Gastrocnemius medialis (tissue), 4 donors: ENCODE data around the gene OR2A1. TPM values are rescaled to one million over a fixed set of nuclear protein-coding genes. Genes with fewer than 3 reads are reported as not detected.
A peak's percentile ranks its signal among the peaks of the same experiment; 100 is the strongest.
"Not testable (repeated sequence)": the region's sequence is repeated elsewhere in the genome, so short reads cannot be mapped to it uniquely, and the experiment has no call there.

Source experiments
- ATAC-seq, 2 donors: fragments of 150-250 bp; one replicate each; pipeline ENCODE4 v1.9.1; 2016
- DNase-seq, 2 donors: peaks; one replicate each; pipeline ENCODE4 v3.0.0-alpha.2; 2019
- H3K27ac ChIP-seq, 4 donors: fragments of 200-600 bp; sonication (generic); 1 replicate in 1 of 4; 2 replicates in 3 of 4; pipeline ENCODE4 v1.5.1; 2016 to 2018; ENCODE audit warnings: mild to moderate bottlenecking in 2 of 4, moderate library complexity in 1 of 4
- H3K27me3 ChIP-seq, 3 donors: fragments of 200-600 bp; sonication (generic) in 2 of 3; 1 replicate in 1 of 3; 2 replicates in 2 of 3; pipeline versions ENCODE4 v1.5.1 to v1.6.0; 2016 to 2019; ENCODE audit warnings: mild to moderate bottlenecking in 1 of 3, moderate library complexity in 1 of 3
- H3K36me3 ChIP-seq, 2 donors: fragments of 200-600 bp; sonication (generic) in 1 of 2; one replicate each; pipeline ENCODE4 v1.5.1; 2017 to 2018
- H3K4me1 ChIP-seq, 2 donors: fragments of 200-600 bp; sonication (generic) in 1 of 2; one replicate each; pipeline ENCODE4 v1.5.1; 2016 to 2017; ENCODE audit warnings: mild to moderate bottlenecking in 2 of 2
- H3K4me3 ChIP-seq, 4 donors: fragments of 200-600 bp; sonication (generic) in 3 of 4; 1 replicate in 1 of 4; 2 replicates in 3 of 4; pipeline ENCODE4 v1.5.1; 2016 to 2019; ENCODE audit warnings: mild to moderate bottlenecking in 2 of 4
- H3K9me3 ChIP-seq, 3 donors: fragments of 200-600 bp; sonication (generic) in 2 of 3; 1 replicate in 1 of 3; 2 replicates in 2 of 3; pipeline ENCODE4 v1.5.1; 2016 to 2019
- in situ Hi-C, 4 donors: fragments of 200-750 bp; cut with MboI; loops; one replicate each; pipeline versions ENCODE4 v1.15.0 to v1.8.0; 2017; ENCODE audit warnings: low sequenced_read_pairs in 4 of 4
- intact Hi-C: fragments of 100-400 bp; cut with DNase I; formaldehyde crosslinking; loops from one replicate; pipeline ENCODE4 v1.15.1; 2023; ENCODE audit warnings: low total_unique reads
- total RNA-seq, 4 donors: library from RNA; depleted of rRNA; stranded (reverse); fragments of >200 nt; gene quantifications; one replicate each; pipeline versions ENCODE4 v1.1.0 to v1.2.3, GENCODE V29; 2016

OR2A1 gene
- total RNA-seq, 4 donors from 2014 or later = 0.35 TPM; not detected in 3

GRCh38 chr7:144293794-144294499 lies 18.3 kb upstream of the OR2A1 start:
- H3K4me1 ChIP-seq, DNase-seq, intact Hi-C loops, H3K4me3 ChIP-seq, H3K9me3 ChIP-seq, H3K27ac ChIP-seq, in situ Hi-C loops, H3K27me3 ChIP-seq, H3K36me3 ChIP-seq: not testable (repeated sequence)
- peak in 1 of 2 donors; percentile 34 for ATAC-seq

GRCh38 chr7:144302578-144303303 lies 9.5 kb upstream of the OR2A1 start:
- H3K4me3 ChIP-seq, DNase-seq, H3K9me3 ChIP-seq, in situ Hi-C loops, H3K27ac ChIP-seq, ATAC-seq, H3K27me3 ChIP-seq, H3K4me1 ChIP-seq, H3K36me3 ChIP-seq, intact Hi-C loops: not testable (repeated sequence)

GRCh38 chr7:144303607-144304006 lies 8.6 kb upstream of the OR2A1 start:
- H3K27ac ChIP-seq, in situ Hi-C loops, DNase-seq: not testable (repeated sequence)

GRCh38 chr7:144305156-144305555 lies 7.1 kb upstream of the OR2A1 start:
- H3K4me1 ChIP-seq, DNase-seq, H3K27me3 ChIP-seq, intact Hi-C loops, H3K27ac ChIP-seq, H3K36me3 ChIP-seq, H3K4me3 ChIP-seq, H3K9me3 ChIP-seq, ATAC-seq, in situ Hi-C loops: not testable (repeated sequence)

More at GRCh38 chr7:144303607-144304006, 8.6 kb upstream of the OR2A1 start:
- H3K9me3 ChIP-seq, intact Hi-C loops, H3K4me1 ChIP-seq, H3K27me3 ChIP-seq, ATAC-seq, H3K36me3 ChIP-seq, H3K4me3 ChIP-seq: not testable (repeated sequence)

GRCh38 chr7:144309702-144310101 lies 2.5 kb upstream of the OR2A1 start:
- H3K4me1 ChIP-seq, H3K27me3 ChIP-seq, H3K36me3 ChIP-seq, DNase-seq, ATAC-seq, H3K27ac ChIP-seq, in situ Hi-C loops, intact Hi-C loops, H3K4me3 ChIP-seq, H3K9me3 ChIP-seq: not testable (repeated sequence)

GRCh38 chr7:144311218-144311617 lies 1.0 kb upstream of the OR2A1 start:
- H3K27ac ChIP-seq, intact Hi-C loops, in situ Hi-C loops, H3K4me1 ChIP-seq, H3K36me3 ChIP-seq, DNase-seq, H3K4me3 ChIP-seq, ATAC-seq, H3K9me3 ChIP-seq, H3K27me3 ChIP-seq: not testable (repeated sequence)

DNA sequence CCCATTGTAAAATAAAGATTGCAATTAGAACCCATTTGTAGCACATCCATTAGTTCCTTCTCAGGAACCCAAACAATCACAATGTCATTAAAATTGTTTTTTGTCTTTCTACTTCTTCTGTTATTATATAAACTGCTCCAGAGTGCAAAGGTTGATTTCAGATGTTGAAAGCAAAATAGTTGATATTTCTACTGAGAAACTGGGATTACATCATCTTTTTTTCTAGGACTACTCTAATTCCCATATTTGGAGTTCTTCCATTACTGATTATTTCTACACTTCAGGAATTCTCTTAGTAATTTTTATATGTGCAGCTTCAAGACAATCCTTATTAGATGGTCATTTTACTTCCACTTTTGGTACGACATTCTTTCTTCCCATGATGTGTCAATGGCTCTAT lies 5.3 kb downstream of the OR2A1 start:
- intact Hi-C loops, ATAC-seq: not testable (repeated sequence)

GRCh38 chr7:144319547-144319946 lies 7.3 kb downstream of the OR2A1 start:
- DNase-seq, H3K4me1 ChIP-seq, H3K27ac ChIP-seq, H3K4me3 ChIP-seq, intact Hi-C loops, H3K27me3 ChIP-seq, ATAC-seq, in situ Hi-C loops, H3K36me3 ChIP-seq, H3K9me3 ChIP-seq: not testable (repeated sequence)

More for the DNA sequence above, 5.3 kb downstream of the OR2A1 start:
- H3K9me3 ChIP-seq, in situ Hi-C loops, H3K27ac ChIP-seq, H3K36me3 ChIP-seq, H3K4me1 ChIP-seq, H3K4me3 ChIP-seq, DNase-seq, H3K27me3 ChIP-seq: not testable (repeated sequence)

DNA sequence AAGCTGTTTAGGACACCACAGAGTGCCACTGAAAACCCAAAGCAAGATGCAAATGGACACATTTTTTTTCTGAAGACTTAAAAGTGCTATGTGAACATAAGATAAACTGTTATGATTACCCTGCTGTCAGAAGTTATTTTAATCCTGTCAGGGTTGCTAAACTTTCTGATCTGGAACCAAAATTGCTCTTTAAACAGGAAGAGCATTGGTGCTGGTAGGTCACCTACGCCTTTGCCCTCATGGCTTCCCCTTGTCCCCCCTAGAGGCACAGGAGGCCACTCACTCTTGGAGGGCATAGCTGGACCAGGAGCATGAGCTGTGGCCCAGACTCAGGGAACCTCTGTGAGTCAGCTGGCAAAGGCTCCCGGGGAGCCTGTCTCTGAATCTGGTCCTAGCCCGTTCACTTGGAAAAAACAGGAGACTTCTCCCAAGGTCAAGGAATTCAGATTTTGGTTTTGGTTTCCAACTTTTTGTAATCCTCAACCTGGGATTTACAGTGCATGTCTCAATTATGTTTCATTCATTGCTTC lies 9.5 kb downstream of the OR2A1 start:
- DNase-seq, intact Hi-C loops, H3K27ac ChIP-seq, ATAC-seq, H3K9me3 ChIP-seq, H3K4me1 ChIP-seq, H3K4me3 ChIP-seq, H3K27me3 ChIP-seq, in situ Hi-C loops, H3K36me3 ChIP-seq: not testable (repeated sequence)

- H3K9me3 ChIP-seq, ATAC-seq, in situ Hi-C loops, H3K27me3 ChIP-seq, H3K27ac ChIP-seq, intact Hi-C loops, H3K36me3 ChIP-seq, DNase-seq, H3K4me3 ChIP-seq, H3K4me1 ChIP-seq: not testable (repeated sequence)
These were observed 11.1 kb downstream of the OR2A1 start for GRCh38 chr7:144323359-144323758.

GRCh38 chr7:144325868-144326267 lies 13.6 kb downstream of the OR2A1 start:
- H3K27ac ChIP-seq, DNase-seq: not testable (repeated sequence)

DNA sequence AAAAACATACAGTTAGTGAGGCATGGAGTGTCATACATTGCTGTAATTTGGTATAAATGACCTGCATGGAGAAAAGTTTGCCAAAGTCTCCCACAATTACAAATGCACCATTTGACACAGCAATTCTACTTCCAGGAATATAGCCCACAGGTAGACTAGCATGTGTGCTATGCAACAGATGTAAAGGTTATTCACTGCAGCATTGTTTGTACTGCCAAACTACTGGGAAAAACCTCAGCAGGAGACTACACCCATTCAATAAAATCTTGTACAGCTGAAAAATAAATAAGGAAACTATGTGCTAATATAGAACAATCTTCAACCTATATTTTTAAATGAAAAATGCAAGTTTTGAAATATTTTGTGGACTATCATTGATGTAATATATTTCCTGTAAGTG lies 17.8 kb downstream of the OR2A1 start:
- H3K9me3 ChIP-seq, intact Hi-C loops, ATAC-seq, H3K4me3 ChIP-seq, in situ Hi-C loops, H3K4me1 ChIP-seq, DNase-seq, H3K27me3 ChIP-seq, H3K36me3 ChIP-seq, H3K27ac ChIP-seq: not testable (repeated sequence)

More at GRCh38 chr7:144325868-144326267, 13.6 kb downstream of the OR2A1 start:
- H3K4me1 ChIP-seq, ATAC-seq, H3K9me3 ChIP-seq, H3K4me3 ChIP-seq, H3K27me3 ChIP-seq, intact Hi-C loops, H3K36me3 ChIP-seq, in situ Hi-C loops: not testable (repeated sequence)
